ENCODE data around the gene ABHD6.
"Not testable (repeated sequence)": the region's sequence is repeated elsewhere in the genome, so short reads cannot be mapped to it uniquely, and the experiment has no call there.

Gene ABHD6

DNA sequence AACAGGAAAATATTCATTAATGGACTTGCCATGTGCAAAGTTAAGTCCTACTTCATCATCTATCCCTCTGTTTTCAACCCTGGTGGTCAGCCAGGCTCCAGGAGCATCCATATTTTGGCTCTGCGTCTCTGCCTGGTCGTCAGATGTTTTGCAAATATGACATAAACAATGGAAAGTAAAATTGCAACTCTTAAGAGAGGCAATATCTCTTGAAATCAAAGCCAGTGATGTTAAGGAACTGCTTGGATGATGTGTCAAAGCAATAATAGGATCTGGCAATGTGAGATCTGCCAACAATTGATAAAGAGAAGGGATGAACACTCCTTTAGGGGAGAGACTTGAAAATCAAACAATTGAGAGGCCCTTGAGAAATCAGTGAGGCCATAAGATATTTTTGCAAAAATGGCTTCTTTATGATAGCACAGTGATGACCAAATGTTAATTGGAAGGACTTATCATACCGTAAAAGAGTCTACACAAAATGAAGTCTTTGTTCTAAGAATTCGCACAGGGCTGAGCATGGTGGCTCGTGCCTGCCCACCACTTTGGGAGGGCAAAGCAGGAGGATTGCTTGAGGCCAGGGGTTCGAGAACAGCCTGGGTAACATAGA, 6.5 kb downstream of the ABHD6 start:
- no peak for DNase-seq

- DNase-seq: no peak
Observed at GRCh38 chr3:58246148-58247047, 8.8 kb downstream of the ABHD6 start.

- no peak for DNase-seq
Observed at GRCh38 chr3:58249358-58250092, 11.9 kb downstream of the ABHD6 start.

DNA sequence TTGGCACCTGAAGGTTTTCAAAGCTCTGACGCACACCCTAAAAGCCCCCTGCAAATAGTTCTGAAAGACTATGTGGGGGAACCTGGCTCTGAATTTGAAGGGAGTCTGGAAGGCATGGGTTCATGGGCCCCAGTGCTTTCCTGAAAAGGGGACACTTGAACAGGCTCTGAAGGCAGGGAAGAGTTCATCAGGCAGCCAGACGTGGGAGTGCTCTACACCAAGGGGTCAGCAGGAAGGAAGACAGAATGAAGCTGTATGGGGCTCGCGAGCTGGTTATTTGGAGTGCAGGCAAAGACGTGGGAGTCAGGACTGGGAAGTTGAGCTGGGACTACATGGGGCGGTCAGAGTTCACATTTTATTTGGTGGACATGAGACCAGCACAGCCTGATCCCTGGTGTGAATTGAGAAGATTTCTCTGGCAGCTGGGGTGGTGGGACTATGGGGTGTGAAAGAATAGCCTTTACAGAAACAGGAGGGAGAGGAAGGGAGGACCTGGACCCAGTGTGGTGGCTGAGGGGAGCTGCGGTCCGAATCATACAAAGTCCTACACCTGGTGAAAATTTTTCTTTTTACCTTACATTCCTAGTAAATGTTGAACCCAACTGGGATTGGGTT, 12.6 kb downstream of the ABHD6 start:
- no peak for DNase-seq

GRCh38 chr3:58251631-58252035, 14.0 kb downstream of the ABHD6 start:
- DNase-seq: no peak

DNA sequence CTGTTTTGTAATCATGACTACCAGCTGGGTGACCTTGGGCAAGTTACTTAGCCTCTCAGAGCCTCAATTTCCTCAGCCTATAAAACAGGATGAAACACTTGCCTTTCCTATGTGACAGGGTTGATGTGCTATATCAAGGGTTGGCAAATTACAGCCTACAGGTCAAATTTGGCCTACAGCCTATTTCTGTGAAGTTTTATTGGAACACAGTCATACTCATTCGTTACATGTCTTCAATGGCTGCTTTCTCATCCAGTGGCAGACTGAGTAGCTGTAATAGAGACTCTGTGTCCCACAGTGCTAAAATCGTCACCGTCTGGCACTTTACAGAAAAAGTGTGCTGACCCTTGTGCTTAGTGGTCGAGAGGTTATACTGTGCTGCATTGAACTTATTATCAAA, 16.6 kb downstream of the ABHD6 start:
- DNase-seq: no peak

DNA sequence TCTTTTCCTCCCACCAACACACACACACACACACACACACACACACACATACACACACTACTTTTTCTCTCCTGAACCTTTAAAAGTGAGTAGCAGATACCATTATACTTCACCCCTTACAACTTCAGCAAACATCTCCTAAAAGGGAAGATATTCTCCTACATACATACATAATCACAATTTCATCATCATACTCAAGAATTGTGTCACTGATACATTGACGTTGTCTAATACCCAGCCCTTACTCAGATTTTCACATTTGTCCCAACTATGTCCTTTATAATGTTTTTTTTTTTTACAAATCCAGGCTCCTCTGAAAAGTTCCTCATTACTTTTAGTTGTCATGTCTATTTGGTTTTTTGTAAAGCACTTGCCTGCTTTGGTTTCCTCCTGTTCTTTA, 18.5 kb downstream of the ABHD6 start:
- DNase-seq: no peak

DNA sequence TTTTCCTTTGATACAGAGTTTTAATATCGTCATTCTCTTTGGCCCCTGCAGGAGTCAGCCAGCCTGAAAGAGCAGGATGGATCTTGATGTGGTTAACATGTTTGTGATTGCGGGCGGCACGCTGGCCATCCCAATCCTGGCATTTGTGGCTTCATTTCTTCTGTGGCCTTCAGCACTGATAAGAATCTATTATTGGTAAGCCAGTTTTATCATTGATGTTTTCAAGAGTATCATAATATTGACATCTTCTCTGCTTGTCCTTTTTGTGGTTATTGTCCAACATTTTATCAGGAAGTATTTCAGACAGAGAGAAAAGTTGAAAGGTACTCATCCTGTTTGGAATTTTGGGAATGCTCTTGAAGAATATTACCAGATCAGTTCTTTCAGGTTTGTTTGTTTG, 18.9 kb downstream of the ABHD6 start:
- no peak for DNase-seq

DNA sequence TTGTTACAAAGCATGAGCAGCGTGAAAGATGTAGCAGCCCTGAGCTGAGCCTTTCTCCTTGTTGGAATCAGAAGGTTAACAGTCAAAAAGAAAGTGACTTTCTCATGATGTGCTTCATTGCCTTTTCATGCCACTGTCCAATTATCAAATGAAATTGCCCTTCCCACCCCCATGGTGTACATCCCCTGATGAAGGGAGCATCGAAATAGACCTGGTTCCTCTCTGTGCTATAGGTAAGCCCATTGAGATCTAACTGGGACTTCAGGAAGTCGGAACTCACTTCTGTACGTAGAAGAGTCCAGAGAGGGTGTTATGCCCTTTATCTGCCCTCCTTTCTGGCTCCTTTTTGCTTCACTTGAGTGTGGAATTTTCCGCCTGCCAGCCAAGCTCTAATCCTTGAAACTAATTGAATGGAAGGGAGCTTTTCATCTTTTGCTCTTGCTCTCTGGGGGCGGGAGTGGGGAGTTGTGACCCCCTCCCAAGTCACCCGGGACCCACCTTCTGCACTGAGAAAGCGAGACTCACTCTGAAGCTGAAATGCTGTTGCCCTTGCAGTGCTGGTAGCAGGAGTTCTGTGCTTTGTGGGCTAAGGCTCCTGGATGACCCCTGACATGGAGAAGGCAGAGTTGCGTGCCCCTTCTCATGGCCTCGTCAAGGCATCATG, 20.9 kb downstream of the ABHD6 start:
- DNase-seq: no peak

- DNase-seq: no peak
Observed at GRCh38 chr3:58260261-58260731, 22.7 kb downstream of the ABHD6 start.

- no peak for DNase-seq
Observed at GRCh38 chr3:58260733-58261132, 23.1 kb downstream of the ABHD6 start.

GRCh38 chr3:58261954-58262666, 24.5 kb downstream of the ABHD6 start:
- no peak for DNase-seq

DNA sequence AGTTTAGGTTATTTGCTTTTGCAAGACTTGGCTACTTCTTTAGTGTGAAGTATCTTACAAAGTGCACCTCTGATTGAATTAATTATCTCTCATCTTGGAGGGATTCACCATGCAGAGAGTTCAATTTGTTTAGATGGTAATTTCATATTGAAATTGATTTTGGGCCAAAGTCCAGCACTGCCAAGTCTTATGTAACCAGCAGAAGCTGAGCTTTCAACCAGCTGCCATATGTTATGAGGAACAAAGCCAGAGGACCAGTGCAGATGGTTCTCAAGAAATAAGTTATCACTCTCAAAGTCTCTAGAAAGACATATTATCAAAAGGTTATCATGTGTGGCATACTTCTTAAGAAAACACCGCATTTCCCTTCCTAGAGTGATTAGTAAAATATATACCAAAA, 29.0 kb downstream of the ABHD6 start:
- DNase-seq: no peak

DNA sequence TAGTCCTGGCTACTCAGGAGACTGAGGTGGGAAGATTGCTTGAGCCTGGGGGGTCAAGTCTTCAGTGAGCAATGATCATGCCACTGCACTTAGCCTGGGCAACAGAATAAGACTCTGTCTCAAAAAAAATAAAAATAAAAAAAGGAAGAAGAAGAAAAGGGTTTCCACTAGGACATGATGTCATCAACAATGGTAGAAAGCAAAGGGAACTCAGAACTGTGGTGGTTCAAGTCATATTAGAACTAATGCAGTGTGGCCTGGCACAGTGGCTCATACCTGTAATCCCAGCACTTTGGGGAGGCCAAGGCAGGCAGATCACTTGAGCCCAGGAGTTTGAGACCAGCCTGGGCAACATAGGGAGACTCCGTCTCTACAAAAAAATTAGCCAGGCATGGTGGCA, 30.0 kb downstream of the ABHD6 start:
- not testable (repeated sequence) for DNase-seq

DNA sequence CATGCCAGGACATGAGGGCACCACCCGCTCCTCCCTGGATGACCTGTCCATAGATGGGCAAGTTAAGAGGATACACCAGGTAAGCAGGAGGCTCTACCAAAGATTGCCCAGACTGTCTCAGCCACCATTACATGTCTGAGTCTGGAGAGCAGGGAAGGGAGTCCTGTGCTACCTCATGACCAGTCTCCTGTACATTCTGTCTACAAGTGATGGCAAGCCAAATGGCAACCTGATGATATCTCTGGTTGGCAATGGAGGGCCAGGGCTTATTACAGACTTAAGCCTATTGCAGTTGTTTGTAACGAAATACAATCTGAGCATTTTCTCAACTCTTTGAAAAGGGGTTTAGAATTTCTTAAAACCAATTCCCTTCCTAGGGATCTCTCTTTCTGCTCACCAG, 31.8 kb downstream of the ABHD6 start:
- DNase-seq: no peak

- no peak for DNase-seq
Observed at GRCh38 chr3:58270485-58270884, 32.9 kb downstream of the ABHD6 start.

- DNase-seq: peak; percentile 19
Observed at GRCh38 chr3:58271901-58272501, 34.4 kb downstream of the ABHD6 start.

GRCh38 chr3:58272891-58273290, 35.3 kb downstream of the ABHD6 start:
- DNase-seq: no peak

- not testable (repeated sequence) for DNase-seq
Observed at GRCh38 chr3:58273362-58273761, 35.8 kb downstream of the ABHD6 start.

DNA sequence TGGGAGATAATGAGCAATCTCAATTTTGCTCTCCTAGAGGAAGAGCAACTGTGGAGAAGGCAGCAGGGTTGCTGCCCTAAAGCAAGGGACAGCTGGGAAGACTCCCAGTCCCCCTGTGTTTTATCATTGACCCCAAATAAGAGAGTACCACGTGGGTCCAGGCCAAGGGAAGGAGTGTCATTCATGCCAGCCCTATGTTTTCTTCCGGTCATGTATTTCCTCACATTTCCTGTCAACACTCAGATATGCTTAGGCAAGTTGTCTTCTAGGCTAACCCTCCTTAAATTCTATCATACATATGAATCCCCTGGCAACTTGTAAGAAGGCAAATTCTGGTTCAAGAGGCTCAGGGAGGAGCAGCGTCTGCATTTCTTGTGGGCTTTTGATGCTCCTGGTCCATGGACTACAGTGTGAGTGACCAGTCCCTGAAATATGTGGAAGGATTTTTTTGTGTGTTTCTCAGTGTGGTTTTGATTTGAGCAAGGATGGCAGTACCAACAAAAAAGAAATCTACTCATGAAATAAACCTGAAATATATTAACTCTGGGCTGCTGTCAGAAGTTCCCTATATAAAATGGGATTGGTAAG, 36.5 kb downstream of the ABHD6 start:
- no peak for DNase-seq

DNA sequence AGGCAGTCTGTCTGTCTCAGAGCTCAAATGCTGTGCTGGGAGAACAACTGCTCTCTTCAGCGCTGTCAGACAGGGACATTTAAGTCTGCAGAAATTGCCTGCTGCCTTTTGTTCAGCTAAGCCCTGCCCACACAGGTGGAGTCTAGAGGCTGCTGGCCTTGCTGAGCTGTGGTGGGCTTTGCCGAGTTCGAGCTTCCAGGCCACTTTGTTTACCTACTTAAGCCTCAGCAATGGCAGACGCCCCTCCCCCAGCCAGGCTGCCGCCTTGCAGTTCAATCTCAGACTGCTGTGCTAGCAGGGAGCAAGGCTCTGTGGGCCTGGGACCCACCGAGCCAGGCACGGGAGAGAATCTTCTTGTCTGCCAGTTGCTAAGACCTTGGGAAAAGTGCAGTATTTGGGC, 43.5 kb downstream of the ABHD6 start:
- no peak for DNase-seq
